COLO829 (cell line): ENCODE data around the gene PITPNB.
A peak's percentile ranks its signal among the peaks of the same experiment; 100 is the strongest.

Source experiments
- DNase-seq: peaks from one replicate; pipeline ENCODE4 v3.0.0; 2012; ENCODE audit warnings: low spot score

Gene PITPNB

GRCh38 chr22:27858626-27859025, 60.4 kb downstream of the PITPNB start:
- DNase-seq: no peak

GRCh38 chr22:27857443-27857842, 61.6 kb downstream of the PITPNB start:
- DNase-seq: no peak

GRCh38 chr22:27856386-27856785, 62.7 kb downstream of the PITPNB start:
- DNase-seq: no peak

DNA sequence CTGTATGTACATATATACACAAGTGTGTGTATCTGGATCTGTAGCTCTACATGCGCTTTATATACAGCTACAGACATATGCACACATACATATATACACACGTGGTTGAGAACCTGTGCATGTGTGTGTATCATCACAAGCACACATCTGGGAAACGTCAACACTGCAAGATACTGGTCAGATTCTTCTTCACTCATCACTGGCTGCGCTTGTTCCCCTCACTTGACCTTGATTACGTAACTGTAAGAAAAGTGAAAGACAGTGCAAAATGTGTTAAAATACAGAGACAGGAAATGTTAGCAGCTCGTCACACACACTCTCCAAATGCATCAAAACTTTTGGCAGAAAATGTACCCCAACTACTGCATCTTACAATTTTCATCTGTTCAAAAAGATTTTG, 65.6 kb downstream of the PITPNB start:
- DNase-seq: no peak

DNA sequence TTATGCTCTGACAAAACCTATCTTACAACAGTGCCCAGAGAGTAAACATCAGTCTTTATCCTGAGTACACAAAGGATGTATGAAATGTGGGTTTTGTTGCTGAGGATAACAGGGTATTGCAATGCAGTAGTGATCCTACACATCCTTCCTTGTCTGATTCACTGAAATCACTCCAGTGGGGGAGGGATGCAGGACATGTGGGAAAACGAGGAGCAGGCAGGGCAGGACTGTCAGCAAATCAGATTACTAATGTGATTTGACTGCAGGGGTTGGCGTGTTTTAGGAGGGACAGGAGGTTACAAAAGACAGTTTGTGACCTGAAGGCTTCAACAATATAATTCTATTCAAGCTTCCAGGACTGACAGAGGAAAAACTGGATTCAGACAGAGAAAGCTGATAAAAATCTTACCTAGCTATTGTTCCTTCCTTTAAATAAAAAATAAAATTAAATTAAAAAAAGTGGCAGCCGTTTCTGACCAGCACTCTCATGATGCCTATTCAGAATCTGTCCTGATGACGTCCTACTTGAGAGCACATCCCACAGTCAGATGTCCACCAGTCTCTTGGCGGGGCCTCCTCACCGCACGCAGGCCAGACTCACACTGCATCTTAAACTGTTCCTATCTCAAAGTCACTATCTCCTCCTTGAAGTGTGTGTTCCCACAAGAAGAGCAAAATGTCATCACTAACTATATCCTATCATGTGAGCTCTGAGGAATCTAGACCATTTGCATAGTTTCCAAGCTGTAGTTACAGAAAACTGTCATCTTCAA, 66.9 kb downstream of the PITPNB start:
- DNase-seq: no peak

DNA sequence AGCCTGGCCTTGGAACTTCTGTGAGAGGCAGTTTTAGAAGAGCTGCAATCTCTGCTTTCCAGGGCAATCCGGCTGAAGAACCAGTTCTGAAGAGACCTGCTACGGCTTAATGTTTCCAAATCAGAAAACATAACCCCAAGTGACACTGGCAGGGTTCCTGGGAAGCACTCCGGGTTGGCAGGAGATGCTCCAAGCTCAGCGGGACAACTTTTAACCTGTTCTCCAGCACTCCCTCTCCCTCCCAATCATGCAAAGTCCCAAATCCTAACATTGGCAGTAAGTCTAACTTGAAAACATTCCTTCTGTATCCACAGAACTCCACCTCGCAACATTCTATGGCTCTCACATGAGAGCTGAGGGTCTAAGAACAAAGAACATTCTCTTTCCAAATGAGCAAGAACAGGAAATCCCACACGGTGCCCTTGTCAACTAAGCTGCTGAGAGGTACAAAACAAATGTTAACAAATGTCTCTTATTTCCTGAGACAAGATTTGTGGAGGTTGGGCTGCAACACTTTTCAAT, 69.0 kb downstream of the PITPNB start:
- DNase-seq: peak; percentile 60

GRCh38 chr22:27848005-27848404, 71.1 kb downstream of the PITPNB start:
- no peak for DNase-seq

DNA sequence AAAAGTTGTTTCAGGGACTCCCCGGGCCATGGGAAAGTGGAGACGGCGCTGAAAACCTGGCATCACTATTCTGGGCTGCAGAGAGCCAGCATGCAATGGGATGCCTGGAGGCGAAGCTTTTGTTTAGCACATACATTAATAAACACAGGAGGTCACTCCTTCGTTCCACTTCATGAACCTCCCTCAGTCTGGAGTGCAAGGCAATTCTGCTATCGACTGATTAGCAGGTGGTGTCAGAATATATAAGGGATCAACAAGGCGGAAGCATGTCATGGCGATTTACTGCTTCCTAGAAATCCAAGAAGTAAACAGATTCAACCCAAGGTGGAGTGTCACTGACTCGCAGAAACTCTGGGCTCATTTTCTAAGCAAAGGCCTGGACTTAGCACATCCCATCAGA, 72.1 kb downstream of the PITPNB start:
- DNase-seq: no peak

DNA sequence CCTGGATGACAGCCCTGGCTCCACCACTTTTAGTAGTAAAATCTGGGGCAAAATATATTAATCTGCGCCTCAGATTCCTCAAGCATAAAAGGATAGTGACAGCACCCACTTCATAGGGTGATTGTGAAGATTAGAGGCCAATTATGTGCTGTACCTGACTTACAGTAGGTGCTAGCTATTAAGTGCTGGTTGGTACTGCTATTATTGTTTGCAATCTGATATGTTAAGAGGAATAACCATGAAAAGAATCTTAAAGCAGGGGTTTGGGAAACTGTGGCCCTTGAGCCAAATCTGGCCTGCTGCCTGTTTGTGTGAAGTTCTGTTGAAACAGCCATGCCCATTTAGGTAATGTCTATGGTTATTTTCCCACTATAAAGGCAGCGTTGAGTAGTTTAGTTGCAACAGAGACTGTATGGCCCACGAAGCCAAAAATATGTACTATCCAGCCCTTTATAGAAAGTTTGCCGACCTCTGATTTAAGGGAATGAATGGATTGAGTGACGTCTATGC, 72.8 kb downstream of the PITPNB start:
- DNase-seq: no peak

- no peak for DNase-seq
Observed at GRCh38 chr22:27845644-27846043, 73.4 kb downstream of the PITPNB start.

DNA sequence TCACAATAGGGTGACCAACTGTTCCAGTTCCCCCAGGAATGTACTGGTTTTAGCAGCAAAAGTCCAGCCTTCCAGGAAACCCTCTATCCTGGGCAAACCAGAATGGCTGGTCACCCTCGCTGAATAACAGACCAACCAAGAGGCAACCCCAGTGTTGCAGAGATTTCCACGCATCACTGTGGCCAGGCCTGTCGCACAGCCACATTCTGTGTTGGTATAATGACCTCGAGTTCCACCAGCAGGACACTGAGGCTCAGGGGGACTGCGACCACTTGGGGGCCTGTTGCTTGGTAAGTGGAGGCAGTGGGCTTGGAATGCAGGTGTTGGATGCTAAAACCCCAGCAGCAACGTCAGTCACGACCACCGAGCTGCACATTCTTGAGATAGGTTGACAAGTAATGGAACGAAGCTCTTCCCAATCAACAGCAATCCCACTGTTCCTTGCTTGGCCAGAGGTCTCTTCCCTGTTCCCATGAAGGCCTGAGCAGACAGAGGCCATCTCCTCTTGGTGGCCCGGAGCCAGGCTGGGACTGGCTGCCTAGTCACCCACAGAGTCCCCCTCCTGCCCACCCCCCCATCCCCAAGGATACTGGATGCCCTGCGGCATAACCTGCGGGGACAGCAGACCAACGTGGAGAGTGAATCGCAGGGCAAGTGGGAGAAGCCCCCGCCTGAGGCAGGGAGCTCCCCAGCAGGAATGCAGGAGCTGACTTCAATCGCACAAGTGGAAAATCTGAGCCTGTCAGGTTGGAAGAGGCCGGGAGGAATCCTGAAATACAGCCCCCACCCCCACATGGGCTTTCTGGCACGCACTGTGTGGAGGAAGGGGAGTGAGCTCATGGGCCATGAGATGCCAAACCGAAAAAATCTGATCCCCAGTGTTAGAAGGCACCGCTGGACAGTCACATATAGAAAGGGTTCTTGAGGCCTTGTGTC, 74.1 kb downstream of the PITPNB start:
- DNase-seq: no peak

DNA sequence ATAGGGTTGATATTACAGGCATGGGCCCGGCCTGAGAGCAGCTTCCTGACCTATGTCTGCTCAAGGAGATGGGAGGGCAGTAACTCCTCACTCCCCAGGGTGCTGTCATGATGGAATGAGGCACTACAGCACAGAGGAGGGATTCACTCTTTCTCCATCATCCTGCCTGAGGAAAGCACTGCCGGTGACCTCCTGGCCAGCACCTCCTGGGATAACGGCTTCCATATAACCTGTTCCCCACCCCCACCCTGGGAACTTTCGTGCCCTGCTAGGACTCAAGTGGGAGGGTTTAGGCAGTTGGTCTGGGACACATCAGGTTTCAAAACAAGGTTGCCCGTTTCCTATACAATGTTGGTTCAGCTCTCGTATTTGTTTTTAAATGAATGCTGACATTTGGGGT, 74.8 kb downstream of the PITPNB start:
- no peak for DNase-seq

DNA sequence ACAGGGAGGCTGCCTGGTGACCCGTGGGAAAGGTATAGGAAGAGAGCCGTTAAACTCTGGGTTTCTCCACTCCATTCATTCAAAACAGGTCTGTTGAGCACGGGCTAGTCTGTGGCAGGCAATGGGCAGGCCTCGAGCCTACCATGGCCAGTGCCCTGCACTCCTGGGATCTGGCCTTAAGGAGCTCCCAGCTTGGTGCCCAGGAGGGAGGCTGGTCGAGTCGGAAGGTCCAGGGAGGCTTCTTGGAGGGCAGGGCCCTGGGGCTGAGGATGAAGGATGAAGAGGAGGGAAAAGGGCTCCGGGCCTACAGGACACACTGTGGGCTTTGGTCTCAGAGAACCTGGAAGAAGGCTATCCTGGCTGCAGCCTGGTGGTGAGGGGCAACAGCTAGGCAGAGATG, 75.6 kb downstream of the PITPNB start:
- DNase-seq: no peak

DNA sequence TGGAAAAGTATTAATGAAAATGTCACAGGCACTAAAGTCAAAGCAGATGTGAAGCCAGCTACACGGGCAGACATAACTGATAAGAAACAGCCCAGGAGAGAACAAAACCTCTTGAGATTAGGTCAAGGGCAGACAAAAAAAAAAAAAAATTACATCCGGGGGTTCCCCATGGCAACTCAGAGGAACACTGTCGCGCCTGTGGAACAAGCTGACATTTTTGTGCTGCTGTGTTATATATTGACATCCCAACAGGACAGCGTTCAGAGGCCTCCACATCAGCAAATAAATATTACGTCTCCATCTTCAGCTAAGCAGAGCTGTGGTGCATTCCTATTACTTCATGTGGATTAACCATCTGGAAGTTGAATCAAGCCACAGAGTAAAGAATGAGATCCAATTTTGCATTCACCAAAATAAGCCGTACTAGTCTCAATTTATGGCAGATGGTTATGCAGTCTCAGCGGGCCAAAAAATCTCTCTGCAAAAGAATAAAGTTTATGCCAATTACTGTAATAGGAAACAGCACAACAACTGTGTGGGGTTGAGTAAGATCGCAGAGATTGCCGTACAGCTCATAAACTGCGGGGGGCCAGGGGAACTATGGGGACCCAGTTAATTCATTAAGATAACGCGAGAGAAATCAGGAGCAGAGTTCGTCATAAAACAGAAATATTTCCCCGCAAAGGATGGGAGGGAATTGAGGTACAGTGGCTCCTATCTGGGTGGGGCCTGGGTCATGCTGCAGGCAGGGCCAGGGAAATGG, 76.2 kb downstream of the PITPNB start:
- no peak for DNase-seq

- no peak for DNase-seq
Observed at GRCh38 chr22:27842201-27842600, 76.9 kb downstream of the PITPNB start.

DNA sequence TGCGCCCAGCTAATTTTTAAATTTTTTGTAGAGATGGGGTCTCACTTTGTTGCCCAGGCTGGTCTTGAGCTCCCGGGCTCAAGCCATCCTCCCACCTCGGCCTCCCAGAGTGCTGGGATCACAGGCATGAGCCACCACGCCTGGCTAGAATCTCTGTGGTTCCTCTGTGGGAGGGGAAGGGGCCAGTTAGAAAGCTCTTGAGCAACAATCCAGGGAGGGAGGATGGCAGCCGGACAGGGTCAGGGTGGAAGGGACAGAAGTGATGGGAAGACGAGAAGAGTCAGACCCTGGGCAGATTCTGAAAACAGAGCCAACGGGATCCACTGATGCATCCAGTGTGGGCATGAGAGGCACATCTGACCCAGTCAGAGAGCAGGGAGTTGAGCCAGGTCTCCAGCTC, 78.6 kb downstream of the PITPNB start:
- DNase-seq: no peak

GRCh38 chr22:27839057-27839660, 79.9 kb downstream of the PITPNB start:
- no peak for DNase-seq

DNA sequence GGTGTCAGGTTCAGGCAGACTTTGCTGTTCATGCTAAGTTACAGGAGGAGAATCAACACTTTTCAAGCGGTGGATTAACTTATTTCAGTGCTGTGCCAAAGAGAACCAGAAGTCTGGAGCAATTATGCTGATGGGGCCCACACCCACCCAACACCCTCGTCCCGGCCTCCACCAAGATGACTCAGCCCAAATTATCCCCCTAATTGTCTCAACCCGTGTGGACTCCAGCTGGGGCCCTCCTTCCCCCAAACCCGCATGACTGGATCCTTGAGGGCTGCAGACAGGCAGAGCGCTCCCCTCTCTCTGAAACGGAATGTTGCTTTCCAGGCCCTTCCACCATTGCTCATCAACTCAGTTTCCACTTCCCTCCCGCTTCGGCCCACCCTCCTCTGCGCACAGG, 82.9 kb downstream of the PITPNB start:
- no peak for DNase-seq

- DNase-seq: no peak
Observed at GRCh38 chr22:27835446-27835845, 83.6 kb downstream of the PITPNB start.

- DNase-seq: no peak
Observed at GRCh38 chr22:27834364-27835185, 84.5 kb downstream of the PITPNB start.

GRCh38 chr22:27833803-27834202, 85.3 kb downstream of the PITPNB start:
- DNase-seq: no peak
